Measurements from ENCODE around the gene RHEBL1.
A peak's percentile ranks its signal among the peaks of the same experiment; 100 is the strongest.

The RHEBL1 gene

DNA sequence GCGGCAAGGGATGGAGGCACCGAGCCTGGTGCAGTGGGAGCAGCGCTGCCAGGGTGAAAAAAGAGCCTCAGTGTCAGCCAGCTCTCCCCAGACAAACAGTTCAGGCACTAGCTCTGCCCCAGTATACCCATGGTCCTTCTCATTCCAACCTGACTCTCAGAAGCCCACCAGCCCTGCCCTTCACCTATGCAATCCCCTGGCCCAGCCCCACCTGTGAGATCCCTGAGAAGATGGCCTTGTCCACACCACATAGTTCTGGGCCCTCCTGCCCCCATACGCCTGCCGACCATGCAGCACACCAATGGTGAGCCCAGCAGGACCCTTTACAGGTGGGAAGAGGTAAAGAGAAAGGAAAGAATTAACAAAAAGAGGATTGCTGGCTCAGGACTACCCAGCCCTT lies 15.7 kb downstream of the RHEBL1 start:
- no peak for DNase-seq

DNA sequence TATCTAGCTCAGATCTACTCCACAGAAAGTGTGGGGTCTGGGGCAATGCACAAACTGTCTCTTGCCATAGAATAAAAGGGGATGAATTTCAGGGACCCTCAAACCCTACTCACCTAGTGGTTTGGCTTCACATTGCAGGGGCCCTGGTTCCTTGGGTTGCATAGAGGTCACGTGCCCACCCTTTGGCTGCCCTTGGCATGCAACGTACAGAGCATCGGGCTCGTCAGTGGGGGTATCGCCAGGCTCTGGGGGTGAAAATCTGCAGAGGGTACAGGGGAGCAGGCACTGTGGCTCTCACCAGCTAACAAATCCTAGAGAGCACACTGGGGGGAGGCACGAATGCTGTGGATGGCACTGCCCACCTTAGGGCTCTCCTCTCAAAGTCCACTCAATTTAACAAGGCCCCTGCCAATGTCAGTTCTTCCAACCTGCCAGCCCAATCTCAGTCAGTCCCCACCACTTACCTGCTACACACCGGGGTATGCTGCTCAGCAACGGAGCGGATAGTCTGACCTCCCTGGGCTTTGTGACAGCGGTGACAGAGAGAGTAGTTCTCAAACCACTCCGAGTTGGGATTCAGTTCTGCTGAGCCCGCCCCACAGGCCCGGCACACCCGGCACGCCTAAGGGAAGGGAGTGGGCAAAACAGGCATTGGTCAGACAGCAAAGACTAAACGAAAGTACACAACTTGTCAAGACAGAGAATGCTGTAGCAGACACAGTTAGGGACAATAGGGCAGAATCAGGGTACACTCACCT lies 17.1 kb downstream of the RHEBL1 start:
- DNase-seq = no peak

DNA sequence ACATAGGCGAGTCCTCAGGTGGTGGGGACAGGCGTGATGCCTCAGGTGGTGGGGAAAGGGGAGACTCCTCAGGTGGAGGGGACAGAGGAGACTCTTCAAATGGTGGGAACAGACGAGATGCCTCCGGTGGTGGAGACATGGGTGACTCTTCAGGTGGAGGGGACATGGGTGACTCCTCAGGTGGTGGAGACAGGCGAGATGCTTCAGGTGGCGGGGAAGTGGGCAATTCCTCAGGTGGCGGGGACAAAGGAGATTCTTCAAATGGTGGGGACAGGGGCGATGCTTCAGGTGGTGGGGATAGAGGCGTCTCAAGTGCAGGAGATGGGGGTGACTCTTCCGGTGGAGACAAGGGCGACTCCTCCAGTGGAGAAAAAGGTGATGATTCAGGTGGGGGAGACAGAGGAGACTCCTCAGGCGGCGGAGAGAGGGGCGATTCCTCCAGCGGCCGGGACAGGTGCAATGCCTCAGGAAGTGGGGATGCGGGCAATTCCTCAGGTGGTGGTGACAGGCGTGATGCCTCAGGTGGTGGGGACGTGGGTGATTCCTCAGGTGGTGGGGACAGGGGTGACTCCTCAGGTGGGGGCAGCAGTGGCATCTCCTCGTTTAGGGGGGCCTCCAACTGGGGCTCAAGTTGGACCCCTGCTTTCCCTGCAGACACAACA lies 17.9 kb downstream of the RHEBL1 start:
- no peak for DNase-seq

DNA sequence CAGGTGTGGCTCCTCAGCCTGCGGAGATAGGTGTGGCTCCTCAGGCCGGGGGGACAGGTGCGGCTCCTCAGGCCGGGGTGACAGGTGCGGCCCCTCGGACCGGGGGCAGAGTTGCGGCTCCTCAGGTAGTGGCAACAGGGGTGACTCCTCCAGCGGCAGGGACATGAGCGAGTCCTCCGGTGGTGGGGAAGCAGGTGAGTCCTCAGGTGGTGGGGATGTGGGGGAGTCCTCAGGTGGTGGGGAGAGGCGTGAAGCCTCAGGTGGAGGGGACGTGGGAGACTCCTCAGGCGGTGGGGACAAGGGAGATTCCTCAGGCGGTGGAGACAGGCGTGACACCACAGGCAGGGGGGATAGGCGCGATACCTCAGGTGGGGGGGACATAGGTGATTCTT lies 18.4 kb downstream of the RHEBL1 start:
- DNase-seq = no peak

DNA sequence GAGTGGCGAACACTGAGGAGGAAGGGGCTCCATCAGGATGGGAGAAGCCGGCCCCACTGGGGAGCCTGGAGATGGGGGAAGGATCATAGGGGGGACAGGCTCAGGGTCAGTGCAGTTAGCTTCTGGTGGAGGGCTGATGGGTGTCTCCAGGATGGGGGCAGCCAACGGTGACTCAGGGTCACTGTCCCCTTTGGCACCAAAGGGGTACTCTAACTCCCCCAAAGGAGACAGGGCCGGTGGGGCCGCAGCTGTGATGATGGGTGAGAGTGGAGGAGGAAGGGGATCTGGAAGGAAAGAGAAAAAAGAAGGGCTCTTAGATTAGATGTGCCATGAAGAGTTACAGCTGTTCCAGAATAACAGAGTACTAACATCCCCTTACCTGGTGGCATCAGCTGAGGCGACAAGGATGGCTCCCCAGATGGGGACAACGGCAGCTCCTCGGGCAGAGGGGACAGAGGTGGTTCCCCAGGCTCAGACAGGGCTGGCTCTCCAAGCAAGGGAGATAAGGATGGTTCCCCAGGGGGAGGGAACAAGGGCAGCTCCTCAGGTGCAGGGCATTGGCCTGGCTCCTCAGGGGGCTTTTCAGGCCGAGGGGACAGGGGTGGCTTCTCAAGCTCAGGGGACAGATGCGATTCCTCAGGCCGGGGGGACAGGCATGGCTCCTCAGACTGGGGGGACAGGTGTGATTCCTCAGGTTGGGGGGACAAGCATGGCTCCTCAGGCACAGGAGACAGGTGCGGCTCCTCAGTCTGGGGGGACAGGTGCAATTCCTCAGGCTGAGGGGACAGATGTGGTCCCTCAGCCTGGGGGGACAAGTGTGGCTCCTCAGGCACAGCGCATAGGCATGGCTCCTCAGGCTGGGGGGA lies 19.0 kb downstream of the RHEBL1 start:
- DNase-seq = no peak

DNA sequence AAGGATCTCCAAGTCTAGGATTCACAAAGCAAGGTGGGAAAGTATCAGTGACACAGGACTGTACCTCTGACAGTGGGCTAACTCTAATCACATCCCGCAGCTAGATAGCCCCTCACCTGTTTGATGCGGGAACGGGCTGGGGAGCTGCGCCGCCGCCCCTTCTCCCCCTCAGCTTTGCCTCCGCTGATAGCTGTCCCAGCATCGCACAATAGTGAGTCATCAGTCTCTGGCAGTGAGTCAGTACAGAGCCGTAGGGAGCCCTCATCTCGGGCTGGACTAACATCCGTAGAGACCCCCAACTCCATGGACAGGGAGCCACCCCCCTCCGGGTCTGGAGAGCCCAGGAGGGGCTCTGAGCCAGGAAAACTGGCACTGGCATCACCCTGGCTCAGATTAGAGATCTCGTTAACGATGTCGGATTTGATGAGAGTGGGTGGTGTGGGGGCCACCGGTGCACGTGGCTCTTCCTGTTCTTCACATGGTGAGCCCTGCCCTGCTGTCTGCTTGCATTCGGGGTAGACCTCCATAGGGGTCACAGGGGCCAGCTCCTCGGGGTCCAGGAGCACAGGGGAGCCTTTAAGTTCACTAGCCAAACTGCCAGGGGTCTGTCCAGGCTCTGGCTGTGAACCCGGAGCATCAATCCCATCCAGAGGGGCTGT lies 20.1 kb downstream of the RHEBL1 start:
- no peak for DNase-seq

DNA sequence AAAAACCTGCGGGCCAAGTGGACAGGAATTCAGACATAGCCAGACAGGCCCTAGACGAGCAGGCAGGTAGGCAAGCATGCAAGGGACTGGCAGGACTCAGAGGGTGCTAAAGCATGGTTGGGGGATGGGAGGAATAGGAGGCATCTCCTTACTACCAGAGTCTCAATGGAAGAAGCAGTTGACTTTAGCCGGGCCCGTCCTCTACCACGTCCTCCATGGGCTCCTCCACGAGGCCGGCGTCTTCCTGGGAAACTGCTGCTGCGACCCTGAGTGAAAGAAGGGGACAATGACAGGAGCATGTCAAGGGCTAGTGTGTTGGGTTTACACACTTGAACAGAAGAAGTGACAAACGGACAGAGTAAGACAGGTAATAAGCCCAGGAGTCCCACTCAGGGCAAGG lies 20.8 kb downstream of the RHEBL1 start:
- DNase-seq = no peak

DNA sequence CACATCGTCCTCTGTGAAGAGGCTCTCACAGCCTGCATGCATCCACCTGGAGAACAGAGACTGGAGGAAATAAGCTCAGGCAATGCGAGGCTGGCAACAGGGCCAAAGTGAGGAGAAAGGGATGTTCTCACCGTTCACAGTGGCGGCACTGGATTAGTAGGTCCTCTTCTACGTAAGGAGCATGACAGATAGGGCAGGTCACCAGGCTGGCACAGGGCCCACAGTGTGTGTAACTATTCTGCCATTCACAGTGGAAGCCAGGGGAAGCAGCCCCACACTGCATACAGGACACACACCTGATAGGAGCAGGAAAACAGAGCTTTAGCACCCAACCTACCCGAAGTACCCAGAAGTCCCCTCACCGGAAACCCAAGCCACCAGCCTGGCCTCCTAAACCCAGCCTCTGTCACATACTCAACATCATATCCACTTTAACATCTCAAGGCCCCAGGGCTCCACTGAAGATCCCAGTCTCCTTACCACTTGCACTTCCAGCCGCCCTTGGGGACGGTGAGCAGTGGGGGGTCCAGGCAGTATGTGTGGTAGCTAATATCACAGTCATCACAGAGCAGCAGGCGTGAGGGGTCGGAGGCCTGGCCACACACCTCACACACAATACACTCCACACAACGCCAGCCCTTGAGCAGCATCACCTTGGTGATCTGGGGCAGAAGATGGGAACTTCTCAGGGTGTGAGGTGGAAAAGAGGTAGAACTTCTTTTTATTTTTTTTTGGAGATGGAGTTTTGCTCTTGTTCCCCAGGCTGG lies 23.5 kb downstream of the RHEBL1 start:
- no peak for DNase-seq

DNA sequence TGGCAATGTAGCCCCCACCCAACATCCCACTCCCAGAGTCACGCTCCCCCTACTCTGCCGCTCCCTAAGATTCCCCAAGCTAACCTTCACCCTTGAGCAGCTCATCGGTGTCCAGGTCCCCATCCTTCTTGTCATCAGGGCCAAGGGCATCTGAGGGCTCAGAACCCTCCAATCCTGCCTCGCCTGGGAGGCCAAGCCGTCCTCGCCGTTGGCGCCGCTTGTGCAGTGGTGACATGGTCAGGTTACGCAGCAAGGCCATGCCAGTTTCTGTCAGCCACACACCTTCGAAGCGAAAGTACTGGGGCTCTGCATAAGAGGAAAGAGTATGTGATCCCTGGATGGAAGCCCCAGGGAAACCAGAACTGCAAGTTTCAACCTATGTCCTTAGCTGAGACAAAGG lies 25.1 kb downstream of the RHEBL1 start:
- DNase-seq = no peak

DNA sequence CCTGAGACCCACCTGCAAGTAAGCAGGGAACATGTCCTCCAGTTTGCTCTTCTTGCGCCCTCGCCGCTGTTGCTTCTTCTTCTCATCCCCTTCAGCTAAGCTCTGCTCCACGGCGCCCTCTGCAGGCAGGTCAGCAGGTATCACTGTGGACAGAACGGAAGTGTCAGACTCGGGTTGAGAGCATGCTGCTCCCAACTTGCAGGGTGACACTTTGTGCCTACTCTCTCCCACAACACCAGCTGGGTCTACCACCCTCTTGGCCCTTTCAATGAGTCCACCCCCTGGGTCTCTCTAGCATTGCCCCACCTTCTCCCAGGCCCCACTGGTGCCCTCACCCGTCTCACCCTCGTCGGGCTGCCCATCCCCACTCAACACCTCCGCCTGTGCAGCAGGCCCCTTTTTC lies 25.9 kb downstream of the RHEBL1 start:
- peak; percentile 10 to 42 (median 24) for DNase-seq

DNA sequence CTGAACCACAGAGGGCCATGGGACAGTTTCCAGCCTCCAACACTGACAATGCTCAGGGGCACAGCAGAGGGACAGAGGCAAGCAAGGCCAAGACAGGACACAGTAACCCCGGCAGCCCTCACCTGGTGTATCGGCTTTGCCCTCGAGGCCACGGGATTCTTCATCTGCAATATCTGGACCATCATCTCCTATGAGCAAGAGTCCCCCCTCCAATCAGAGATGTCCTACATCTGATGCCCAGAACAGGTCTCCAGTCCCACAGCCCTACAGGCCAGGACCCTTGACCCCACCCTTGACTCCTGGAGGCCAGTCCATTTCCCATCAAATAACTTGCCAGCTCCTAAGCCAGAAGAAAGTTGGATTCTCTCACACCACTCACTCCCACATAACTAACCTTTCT lies 26.5 kb downstream of the RHEBL1 start:
- no peak for DNase-seq

DNA sequence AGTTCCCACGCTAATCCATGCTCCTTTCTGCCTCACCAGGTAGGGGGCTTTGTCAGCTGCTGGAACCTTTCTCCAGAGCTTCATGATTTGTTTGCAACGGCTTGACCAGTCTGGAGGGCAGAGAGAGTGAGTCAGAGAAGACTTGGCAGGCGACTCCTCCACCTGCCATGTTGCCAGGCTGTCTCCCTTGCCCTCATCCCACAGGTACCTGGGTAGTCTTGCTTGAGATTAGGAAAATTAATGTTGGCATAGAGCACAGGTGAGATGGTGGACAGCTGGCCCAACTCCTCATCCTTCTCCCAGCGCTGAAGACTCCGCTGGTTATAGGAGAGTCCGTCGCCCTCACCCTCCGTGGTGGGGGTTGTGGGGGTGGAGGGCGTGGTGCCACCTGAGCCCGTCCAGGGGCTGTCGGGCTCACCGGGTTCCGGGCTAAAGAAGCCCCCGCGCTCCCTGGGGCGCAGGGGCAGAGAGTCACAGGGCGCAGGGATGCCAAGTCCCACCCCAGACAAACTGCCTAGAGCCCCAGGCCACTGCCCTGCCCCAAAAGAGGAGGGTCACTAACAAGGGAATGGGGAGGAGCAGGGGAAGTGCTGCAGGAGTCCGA lies 27.8 kb downstream of the RHEBL1 start:
- no peak for DNase-seq

DNA sequence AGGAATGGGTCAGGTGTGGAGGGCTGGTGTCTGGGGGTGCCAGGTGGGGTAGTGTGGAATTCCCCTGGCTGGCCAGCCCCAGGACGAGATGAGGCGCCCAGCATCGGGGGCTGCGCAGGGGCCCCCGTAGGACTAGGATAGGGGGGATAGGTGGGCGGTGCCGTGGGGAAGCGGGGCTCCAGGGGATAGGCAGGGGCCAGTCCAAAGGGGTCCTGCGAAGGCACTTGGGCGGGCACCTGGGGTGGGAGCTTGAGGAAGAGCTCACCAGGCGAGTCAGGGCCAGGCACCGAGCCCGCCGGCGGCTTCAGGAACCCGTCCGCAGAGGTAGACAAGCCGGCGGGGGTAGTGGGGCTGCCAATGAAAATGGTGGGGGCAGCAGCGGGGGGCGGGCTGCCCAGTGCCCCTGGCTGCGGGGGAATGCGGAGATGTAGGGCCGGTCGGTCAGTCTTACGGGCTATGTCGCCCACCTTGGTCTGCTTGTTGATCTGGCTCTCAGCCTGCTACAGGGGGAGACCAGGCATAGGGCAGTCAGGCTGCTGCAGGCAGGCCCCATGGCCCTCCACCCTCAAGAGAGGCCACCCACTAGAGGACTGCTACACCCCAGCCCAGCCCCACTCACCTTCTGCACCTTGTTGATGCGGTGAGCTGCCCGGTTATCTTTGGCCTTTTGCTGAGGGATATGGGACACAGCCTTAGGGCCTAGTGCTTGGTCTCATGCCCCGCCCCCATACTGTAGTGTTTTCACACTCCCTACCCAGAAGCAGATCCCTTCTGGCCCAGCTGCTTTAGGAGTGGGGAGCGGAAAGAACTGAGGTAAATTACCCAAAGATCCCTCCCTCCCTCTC lies 28.5 kb downstream of the RHEBL1 start:
- no peak for DNase-seq

DNA sequence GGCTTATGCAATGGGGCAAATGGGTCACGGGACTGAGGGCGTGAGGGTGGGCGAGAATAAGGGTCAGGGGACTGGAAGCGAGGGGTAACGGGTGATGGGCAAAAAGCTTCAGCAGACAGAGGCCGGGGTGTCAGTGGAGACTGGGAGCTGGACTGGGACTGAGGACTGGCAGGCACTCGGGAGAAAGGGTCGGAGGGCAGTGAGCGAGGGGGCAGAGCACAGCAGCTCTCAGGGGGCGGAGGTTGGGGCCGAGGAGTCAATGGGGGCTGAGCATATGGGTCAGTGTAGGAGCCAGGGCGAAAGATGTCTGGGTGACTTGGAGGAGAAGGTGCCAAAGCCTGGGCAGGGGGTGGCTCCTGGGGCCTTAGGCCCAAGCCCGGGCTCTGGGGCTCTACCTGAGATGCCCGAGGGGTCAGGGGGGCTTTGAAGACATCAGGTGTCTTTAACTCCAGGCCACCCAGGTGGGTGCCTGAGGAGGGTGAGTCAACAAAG lies 29.4 kb downstream of the RHEBL1 start:
- no peak for DNase-seq

DNA sequence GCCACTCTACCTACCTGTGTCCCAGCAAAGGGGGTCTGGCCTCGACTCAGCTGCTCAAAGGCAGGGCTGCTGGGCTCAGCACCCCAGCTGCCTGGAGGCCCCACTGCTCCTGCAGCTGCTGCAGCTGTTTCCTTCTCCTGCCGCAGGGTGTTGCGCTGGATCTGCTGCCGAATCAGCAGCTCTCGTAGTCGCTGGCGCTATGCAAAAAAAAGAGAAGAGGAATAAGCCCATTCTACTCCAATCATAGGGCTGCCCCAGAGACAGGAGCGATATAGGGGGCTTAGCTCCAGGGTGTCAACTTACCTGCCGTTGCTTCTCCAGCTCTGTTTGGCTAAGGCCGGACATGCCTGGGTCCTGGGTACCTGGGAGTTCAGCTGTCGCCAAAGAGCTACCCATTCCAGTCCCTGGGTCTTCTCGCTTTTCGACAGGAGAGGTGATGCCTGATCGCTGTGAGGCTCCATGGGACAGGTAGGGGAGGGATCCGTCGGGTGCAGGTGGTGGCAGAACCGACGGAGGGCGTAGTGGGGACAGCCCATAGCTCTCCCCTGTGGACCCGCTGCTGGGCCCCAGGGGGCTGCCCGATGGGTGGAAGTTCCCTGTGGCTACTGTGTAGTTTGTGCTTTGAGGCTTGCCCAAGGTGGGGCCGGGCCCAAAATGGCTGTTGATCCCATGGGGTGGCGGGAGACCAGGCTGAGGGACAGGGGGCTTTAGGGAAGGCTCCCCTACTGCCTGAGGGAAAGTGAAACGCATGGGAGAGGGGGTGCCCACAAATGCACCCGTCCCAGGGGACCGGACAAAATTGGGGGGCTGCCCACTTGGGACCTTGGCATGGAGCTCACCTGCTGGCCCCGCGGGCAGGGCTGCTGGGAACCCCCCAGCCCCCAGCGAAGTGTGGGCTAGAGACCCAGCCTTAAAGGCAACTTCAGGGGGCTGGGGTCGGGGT lies 30.1 kb downstream of the RHEBL1 start:
- no peak for DNase-seq

DNA sequence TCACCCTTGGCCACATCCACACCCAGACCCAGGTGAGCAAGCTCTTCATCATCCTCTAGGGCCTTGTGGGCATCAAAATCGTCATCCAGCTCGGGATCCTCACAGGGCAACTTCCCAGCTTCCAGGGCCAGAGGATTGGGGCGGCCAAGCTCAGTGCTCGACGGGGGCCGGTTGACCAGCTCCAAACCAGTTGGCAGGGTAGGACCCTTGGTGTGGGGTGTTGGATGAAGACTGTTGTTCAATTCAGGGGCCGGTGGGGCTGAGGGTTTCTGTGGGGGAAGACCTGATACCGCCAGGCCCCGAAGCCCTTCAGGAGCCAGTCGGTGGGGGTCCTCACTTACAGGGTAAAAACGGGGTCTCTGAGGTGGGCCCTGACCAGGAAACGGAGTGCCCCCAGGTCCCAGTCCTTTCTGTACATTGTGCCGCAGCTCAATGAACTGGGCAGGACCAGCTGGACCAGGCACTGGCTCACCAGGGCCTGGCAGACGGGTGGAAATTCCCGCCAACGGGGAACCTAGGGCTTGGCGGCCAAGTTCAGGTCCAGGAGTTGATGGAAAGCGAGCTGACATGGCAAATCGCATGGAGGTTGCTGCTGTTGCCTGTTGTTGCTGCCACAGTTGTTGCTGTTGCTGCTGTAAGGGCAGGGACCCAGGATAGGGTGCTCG lies 31.4 kb downstream of the RHEBL1 start:
- DNase-seq = no peak

DNA sequence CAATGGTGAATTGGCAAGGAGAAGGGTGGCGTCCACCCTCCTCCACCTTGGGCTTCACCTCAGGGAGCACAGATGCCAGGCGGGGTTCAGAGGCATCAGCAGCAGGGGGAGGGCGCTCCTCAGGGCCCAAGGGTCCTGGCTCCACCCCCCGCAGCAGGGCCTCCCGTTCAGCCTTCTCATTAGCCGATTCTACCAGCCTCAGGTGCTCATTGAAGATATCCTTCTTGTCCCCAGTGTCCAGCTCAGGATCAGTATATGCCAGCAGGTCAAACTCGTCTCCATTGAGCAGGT lies 31.9 kb downstream of the RHEBL1 start:
- no peak for DNase-seq

DNA sequence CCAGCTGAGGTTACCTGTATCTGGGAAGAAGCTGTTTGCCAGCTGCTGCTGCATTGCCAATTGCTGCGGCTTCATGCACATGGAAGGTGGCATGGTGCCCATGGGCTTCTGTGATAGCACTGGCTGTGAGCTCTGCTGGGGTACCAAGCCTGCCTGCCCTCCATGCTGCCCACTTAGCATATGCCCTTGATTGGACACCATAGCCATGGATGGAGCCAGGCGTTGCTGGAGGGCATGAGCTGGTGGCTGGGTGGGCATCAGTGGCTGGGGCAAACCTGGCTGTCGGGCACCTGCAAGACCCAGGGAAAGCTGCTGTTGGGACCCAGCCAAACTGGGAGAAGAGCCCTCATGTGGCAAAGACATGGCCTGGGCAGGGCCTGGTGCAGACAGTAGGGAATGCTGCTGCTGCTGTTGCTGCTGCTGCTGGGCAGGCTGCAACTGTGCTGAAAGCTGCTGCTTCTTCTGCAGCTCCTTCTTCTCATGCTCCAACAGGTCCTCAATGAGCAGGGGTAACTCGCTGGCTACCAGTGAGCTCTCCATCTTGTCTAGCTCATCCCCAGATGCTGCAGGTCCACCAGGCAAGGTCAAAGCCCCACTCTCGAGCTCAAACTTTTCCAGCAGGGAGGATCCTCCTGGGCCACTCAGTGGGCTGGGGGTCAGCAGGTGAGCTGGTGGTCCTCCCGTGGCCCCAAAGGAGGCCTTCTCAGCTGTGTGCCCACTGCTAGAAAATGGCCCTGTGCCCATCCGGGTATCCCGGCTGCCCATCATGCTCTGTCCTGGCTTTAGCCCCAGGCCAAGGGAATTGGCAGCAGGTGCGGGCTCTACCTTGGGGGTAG lies 32.5 kb downstream of the RHEBL1 start:
- no peak for DNase-seq

Measured in NCI-H1417 (cell line).